AG04449 (cell line): Measurements from ENCODE around the gene CEP131.
A peak's percentile ranks its signal among the peaks of the same experiment; 100 is the strongest.

Experiments used
- CTCF ChIA-PET: fragments of 350-600 bp; formaldehyde crosslinking; extraction: SDS; loops from one replicate; lab custom pipeline; 2021; ENCODE audit warnings: antibody characterized with exemption; lab: Yijun Ruan, JAX
- POLR2A ChIA-PET: fragments of 400-600, 350-600 bp; formaldehyde crosslinking; extraction: SDS; loops from one replicate; lab custom pipeline; 2020; ENCODE audit warnings: antibody characterized with exemption, inconsistent platforms; lab: Yijun Ruan, JAX
- DNase-seq: peaks from one replicate; pipeline ENCODE4 v3.0.0-alpha.2; 2010; ENCODE audit warnings: low read depth, low spot score
- H3K4me3 ChIP-seq: 2 replicates; pipeline ENCODE4 v1.5.1; 2011; ENCODE audit warnings: low read depth, mild to moderate bottlenecking, control low read depth, low read length
- TF ChIP-seq, protein P1 (sequence below): IDR thresholded peaks from one replicate; pipeline ENCODE4 v1.5.1; 2011; ENCODE audit warnings: mild to moderate bottlenecking, moderate library complexity, low read length, control low read depth, inconsistent platforms; ENCODE audit not compliant: insufficient read depth; ENCODE audit errors: missing control alignments

The CEP131 gene

DNA sequence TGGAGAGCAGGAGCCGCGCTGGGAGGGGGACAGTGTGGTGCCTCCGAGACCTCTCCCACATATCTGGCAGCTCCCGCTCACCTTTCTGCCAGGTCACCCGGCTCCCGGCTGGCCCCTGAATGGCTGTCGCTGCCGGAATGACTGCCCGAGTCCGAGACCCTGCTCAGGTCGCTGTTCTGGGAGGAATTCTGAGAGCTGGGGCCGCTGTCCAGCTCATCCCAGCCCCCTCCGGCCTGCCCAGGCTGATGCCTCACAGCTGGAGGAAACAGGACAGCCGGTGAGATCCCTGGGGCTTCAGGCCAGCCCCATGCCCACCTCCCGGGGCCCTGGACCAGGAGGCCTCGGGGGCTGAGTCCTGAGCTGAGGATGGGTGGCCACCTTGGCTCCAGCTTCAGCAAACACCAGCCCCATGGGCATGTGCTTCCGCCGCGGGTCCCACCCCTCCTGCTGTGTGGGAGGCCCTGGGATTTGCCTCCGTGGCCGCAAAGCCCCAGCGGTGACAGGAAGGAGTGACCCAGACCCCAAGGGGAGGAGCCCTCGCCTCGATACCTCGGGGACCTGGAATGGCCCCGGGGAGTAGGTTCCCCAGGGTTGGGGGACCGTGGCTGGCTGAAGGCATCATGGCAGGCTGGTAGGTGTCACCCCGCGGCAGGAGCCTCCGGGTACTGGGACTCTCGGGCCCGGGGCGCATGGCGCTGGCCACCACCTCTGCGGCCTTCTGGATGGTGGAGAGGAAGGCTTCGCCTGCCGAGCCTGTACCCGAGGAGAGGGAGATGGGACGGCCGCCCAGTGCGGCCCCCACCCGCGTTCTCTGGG, 9.2 kb upstream of the CEP131 start:
- H3K4me3 ChIP-seq, result no peak overlapping the region
- ChIA-PET POLR2A (interaction anchor here (0.5 to 1.3 kb wide), 2 partner anchors 9 to 72 kb away, joined by 3 read pairs; partner anchors contain the start of gene CEP131), CTCF (no interaction called here)
- TF ChIP-seq, protein P1, sequence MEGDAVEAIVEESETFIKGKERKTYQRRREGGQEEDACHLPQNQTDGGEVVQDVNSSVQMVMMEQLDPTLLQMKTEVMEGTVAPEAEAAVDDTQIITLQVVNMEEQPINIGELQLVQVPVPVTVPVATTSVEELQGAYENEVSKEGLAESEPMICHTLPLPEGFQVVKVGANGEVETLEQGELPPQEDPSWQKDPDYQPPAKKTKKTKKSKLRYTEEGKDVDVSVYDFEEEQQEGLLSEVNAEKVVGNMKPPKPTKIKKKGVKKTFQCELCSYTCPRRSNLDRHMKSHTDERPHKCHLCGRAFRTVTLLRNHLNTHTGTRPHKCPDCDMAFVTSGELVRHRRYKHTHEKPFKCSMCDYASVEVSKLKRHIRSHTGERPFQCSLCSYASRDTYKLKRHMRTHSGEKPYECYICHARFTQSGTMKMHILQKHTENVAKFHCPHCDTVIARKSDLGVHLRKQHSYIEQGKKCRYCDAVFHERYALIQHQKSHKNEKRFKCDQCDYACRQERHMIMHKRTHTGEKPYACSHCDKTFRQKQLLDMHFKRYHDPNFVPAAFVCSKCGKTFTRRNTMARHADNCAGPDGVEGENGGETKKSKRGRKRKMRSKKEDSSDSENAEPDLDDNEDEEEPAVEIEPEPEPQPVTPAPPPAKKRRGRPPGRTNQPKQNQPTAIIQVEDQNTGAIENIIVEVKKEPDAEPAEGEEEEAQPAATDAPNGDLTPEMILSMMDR, result no peak
- DNase-seq, result no peak

DNA sequence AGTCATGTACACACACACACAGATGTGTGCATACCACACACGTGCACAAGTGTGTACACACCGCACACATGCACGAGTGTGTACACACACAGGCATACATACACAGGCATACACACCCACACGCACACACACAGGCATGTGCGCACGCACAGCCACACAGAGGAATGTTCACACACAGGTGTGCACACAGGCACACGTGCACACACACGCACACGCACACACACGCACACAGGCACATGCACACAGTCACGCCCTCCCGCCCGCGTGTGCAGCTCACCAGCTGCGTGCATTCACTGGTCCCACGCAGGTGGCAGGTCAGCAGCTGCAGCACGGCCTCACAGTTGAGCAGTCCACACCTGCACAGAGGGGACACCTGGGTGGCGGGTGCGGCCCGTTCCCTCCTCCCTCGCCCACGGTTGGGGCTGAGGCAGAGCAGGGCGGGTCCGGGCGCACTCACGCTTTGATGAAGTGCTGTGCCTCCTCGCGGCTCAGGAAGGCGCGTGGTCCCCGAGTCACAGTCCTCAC, 8.4 kb upstream of the CEP131 start:
- ChIA-PET POLR2A (interaction anchor here (0.5 to 1.3 kb wide), 2 partner anchors 8 to 72 kb away, joined by 3 read pairs; partner anchors contain the start of gene CEP131), CTCF (interaction anchor here (2.0 kb wide), 1 partner anchor 89 kb away, joined by 6 read pairs; no protein-coding TSS in a partner anchor)
- DNase-seq, result no peak
- no peak overlapping the region for H3K4me3 ChIP-seq
- TF ChIP-seq, protein P1, result no peak

DNA sequence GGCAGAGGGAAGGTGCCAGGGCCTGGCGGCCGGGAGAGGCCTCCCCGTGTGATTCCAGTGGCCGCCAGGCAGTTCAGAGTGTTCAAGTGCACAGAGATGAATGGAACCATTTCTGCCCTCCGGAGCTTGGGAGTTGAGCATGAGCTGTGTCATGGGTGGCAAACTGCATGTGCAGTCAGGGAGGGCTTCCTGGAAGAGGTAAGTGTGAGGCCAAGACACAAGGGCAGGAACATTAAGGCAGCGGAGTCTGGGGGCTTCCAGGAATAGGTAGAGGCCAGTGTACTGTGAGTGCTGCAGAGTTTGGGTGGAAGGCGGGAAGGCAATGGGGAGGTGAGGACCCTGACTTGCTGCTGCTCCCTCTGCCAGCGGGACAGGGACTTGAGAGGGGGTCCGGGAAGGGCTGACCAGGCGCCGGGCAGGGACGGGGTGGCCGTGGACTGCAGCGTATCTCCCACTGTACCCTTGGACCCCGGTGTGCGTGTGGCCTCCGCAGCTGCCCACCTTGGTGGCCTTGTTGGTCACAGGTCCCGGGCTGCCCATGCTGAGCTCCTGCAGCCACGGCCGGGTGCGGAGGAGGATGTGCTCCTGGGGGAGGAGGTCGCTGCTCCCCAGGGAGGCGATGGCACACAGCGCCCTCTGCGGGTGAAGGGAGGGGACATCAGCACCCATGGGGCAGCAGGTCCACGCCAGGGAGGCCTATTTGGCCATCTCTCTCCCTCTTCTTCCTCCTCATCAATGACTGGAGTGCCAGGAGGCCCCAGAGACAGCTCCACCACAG, 7.5 kb upstream of the CEP131 start:
- H3K4me3 ChIP-seq, result no peak overlapping the region
- POLR2A ChIA-PET, result no interaction called here
- CTCF ChIA-PET, result interaction anchor here (2.0 kb wide), 1 partner anchor 88 kb away, joined by 6 read pairs; no protein-coding TSS in a partner anchor
- TF ChIP-seq, protein P1, result peak; percentile 19
- DNase-seq, result no peak

DNA sequence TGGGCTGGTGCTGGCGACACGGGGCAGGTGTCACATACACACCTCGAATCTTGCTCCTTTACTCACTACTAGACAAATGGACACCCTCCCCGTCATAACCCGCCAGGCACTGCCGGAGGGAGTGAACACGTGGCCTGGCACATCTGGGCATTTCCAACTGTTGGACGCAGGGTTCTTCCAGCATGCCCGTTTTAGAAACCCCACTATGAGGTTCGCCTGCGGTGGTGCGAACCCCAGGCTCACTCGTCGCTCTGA, 6.8 kb upstream of the CEP131 start:
- POLR2A ChIA-PET, result no interaction called here
- no peak overlapping the region for H3K4me3 ChIP-seq
- CTCF ChIA-PET, result interaction anchor here (2.0 kb wide), 1 partner anchor 88 kb away, joined by 6 read pairs; no protein-coding TSS in a partner anchor
- no peak for DNase-seq
- TF ChIP-seq, protein P1, result no peak

DNA sequence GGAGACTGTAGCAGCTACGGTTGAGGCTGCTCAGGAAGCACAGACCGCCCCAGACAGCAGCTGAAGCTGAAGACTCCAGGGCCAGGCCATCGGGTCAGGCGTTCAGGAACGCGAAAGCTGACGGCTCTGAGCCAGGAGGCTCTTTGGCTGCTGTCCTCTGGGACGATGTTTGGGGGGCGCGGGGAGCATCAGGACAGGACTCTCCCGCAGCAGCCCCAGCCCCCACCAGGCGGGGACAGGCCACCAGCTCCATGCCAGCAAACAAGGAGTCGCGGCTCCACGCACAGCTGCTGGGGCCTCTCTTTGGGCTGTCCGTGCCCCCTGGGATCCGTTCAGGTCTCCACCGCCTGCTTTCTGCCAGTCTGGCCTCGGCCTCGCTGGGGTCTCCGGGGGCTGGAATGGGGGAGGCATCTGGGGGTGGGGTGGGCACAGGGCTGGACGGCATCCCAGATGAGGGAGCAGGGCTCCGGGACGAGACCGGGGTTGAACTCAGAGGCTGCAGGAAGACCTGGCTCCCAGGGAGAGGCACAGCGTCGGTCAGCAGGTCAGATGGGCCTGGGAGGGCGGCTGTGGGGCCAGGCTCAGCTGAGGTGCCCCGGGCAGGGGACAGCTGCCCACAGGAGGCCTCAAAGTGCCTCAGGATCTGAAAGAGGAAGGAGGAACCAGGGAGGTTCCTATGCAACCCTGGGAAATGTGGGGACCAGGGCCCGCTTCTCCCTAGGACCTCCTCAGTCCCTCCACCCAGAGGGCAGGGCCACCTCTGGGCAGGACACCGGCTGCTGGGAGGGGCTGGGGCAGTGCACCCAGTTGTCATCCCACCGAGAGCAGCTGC, 6.3 kb upstream of the CEP131 start:
- TF ChIP-seq, protein P1, result no peak
- ChIA-PET CTCF (interaction anchor here (1.1 to 2.0 kb wide), 2 partner anchors 64 to 87 kb away, joined by 3 to 6 read pairs; no protein-coding TSS in a partner anchor), POLR2A (no interaction called here)
- no peak overlapping the region for H3K4me3 ChIP-seq
- no peak for DNase-seq
